Measurements from ENCODE around the gene IQCM. TPM values are rescaled to one million over a fixed set of nuclear protein-coding genes. Genes with fewer than 3 reads are reported as not detected.

Gene IQCM
- total and polyA plus RNA-seq, 2 donors (not counting 1 experiment from before 2014, with no cell fraction given): not detected

GRCh38 chr4:149311076-149311475 is 504.6 kb downstream of the IQCM start:
- H3K9me3 ChIP-seq (ENCODE audit: control insufficient read depth, insufficient read depth, low read depth, low read length): no peaks in the 10 kb centered on the region
- H3K9ac ChIP-seq (ENCODE audit: insufficient read depth, low read length): no peak overlapping the region
- H4K20me1 ChIP-seq (ENCODE audit: control insufficient read depth, extremely low read depth, insufficient read depth, low read length): no peaks in the 10 kb centered on the region
- H3K27me3 ChIP-seq (ENCODE audit: control insufficient read depth, insufficient read depth, low read length): no peaks in the 10 kb centered on the region
- no peaks in the 10 kb centered on the region for H3K36me3 ChIP-seq (ENCODE audit: control insufficient read depth, insufficient read depth, low read length)
- H3K4me1 ChIP-seq (ENCODE audit: control insufficient read depth, extremely low read depth, insufficient read depth, low read length): no peaks in the 10 kb centered on the region
- peak in 1 of 2 donors; percentile 20 for DNase-seq (ENCODE audit: low read depth in 2 of 2)
- no peak overlapping the region for H2AFZ ChIP-seq (ENCODE audit: low read length)
- H3K4me3 ChIP-seq (replicated peaks in 1 of 4; ENCODE audit: control extremely low read depth in 1 of 4, insufficient read depth in 1 of 4, low read depth in 3 of 4, low read length in 4 of 4): no peak overlapping the region
- no peak overlapping the region for H3K4me2 ChIP-seq (ENCODE audit: extremely low read depth, insufficient read depth, low read length)
- H3K79me2 ChIP-seq (ENCODE audit: control insufficient read depth, insufficient read depth, low read length): no peaks in the 10 kb centered on the region
- H3K27ac ChIP-seq (ENCODE audit: insufficient read depth, low read length): no peak overlapping the region
- TF ChIP-seq CTCF (conservative IDR thresholded peaks at IDR 0.05 in 1 of 2, IDR thresholded peaks at IDR 0.05 in 1 of 2; ENCODE audit: low read depth in 1 of 2, low read length in 2 of 2) (no peak), EZH2 (IDR thresholded peaks at IDR 0.05; ENCODE audit: low read length, missing control alignments) (no peak)

GRCh38 chr4:149306537-149306936 is 509.1 kb downstream of the IQCM start:
- H3K9me3 ChIP-seq (ENCODE audit: control insufficient read depth, insufficient read depth, low read depth, low read length): no peaks in the 10 kb centered on the region
- H3K9ac ChIP-seq (ENCODE audit: insufficient read depth, low read length): no peak overlapping the region
- no peaks in the 10 kb centered on the region for H3K4me1 ChIP-seq (ENCODE audit: control insufficient read depth, extremely low read depth, insufficient read depth, low read length)
- H3K4me3 ChIP-seq (replicated peaks in 1 of 4; ENCODE audit: control extremely low read depth in 1 of 4, insufficient read depth in 1 of 4, low read depth in 3 of 4, low read length in 4 of 4): no peak overlapping the region
- TF ChIP-seq EZH2 (IDR thresholded peaks at IDR 0.05; ENCODE audit: low read length, missing control alignments): no peak
- TF ChIP-seq CTCF (conservative IDR thresholded peaks at IDR 0.05 in 1 of 2, IDR thresholded peaks at IDR 0.05 in 1 of 2; ENCODE audit: low read depth in 1 of 2, low read length in 2 of 2): no peak
- H3K4me2 ChIP-seq (ENCODE audit: extremely low read depth, insufficient read depth, low read length): no peak overlapping the region
- DNase-seq (ENCODE audit: low read depth in 2 of 2): no peak
- no peaks in the 10 kb centered on the region for H3K79me2 ChIP-seq (ENCODE audit: control insufficient read depth, insufficient read depth, low read length)
- no peak overlapping the region for H3K27ac ChIP-seq (ENCODE audit: insufficient read depth, low read length)
- no peaks in the 10 kb centered on the region for H3K36me3 ChIP-seq (ENCODE audit: control insufficient read depth, insufficient read depth, low read length)
- H3K27me3 ChIP-seq (ENCODE audit: control insufficient read depth, insufficient read depth, low read length): no peaks in the 10 kb centered on the region
- no peak overlapping the region for H2AFZ ChIP-seq (ENCODE audit: low read length)
- H4K20me1 ChIP-seq (ENCODE audit: control insufficient read depth, extremely low read depth, insufficient read depth, low read length): no peaks in the 10 kb centered on the region
